ENCODE measurements around the gene TBC1D5.
"Not testable (repeated sequence)": the region's sequence is repeated elsewhere in the genome, so short reads cannot be mapped to it uniquely, and the experiment has no call there.

Gene TBC1D5

DNA sequence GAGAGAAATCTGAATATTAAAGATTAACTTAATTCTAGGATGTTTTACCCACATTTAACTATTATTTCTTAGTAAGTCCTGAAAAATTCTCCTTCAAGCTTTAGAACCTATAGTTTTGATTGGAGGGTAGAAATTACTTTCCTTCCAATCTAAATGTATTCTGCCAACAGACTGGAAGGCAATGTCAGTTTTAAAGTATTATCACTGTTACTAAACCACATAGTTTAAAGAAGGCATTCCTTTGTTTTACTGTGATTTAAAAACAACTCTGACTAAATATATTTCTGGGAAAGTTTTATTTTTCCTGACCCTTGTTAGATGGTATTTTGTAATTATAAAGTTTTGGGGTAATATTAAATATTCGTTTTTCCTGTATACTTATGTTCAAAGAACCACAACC lies 382.5 kb downstream of the TBC1D5 start:
- no peak for DNase-seq (ENCODE audit: low read depth in 2 of 2, low spot score in 1 of 2)

DNA sequence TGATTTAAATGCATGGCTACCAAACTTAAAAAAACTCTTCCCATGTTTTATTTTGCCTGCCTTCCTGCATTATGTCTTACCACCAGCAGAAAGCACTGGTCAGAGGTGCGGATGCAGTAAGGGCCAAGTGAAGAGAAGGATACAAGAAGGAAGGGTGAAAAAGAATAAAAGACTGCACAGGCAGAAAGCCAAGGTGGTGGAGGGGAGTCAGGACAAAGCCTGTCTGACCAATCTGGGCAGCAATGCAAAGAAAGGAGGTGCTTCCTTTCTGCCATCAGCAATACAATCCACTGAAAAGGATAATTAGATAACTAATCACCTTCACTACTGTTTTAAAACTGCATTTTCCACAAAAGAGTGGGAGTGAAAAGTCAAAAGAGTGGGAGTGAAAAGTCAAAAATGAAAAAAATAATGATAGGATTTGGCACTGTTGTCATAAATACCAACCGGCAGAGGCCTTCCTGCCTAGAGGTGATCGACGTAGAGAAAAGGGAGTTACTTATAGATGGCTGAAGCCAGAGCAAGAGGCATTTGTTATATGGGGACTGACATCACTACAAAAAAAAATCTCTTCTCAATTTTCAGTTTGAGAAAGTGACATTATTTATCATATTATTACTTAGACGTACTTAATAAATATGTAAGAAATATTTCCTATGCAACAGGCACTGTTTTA lies 385.3 kb downstream of the TBC1D5 start:
- DNase-seq (ENCODE audit: low read depth in 2 of 2, low spot score in 1 of 2): no peak

DNA sequence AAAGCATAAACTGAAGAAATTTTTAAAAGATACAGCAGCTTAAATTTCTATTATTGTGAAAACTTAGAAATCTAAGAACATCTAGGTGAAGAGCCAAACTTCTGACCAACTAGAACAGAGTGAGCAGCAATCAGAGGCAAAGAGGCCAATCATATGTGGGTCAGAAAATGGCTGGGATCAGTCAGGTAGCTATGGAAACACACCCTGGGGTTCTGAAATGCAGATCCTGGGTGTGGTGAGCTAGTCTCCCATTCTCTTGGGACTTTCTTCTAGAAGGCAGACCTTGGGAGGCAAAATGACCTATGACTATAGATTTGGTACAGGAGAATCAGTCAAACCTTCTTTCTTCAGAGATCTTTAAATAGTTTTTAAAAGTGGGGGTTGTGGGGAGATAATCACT lies 385.8 kb downstream of the TBC1D5 start:
- no peak for DNase-seq (ENCODE audit: low read depth in 2 of 2, low spot score in 1 of 2)

DNA sequence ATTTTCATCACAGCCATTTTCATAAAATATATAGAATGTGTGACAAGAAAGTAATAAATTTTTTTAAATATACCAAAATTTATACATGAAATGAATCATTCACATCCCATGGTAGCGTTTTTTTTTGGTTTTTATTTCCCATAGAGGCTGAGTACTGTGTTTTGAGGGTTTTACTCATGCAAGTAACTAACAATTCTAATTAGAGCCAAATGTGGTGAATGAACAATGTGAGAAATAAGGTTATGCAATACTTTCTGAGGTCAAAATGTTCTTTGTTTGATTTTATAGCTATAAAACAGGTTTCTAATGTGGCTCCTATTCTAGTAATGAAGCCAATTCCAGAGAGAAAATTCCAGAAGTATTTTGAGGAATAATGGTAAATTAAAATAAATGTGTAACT lies 386.8 kb downstream of the TBC1D5 start:
- DNase-seq (ENCODE audit: low read depth in 2 of 2, low spot score in 1 of 2): no peak

DNA sequence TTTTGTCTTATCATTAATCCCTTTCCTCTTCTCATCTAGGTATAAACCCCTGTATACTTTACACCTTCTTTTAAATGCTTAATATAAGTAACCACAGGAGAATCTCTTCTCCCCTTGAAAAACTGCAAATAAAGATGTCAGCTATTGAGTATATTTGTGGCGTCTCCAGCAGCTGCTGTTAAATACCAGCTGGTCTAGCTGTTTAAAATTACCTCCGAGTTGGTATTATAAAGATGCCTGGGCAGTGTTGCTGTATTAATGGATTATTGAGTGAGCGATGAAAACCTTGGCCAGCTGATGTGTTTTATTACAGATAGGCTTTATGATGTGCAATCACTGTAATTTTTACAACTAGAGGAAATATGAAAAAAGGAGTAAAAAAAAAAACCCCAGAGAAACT lies 388.1 kb downstream of the TBC1D5 start:
- no peak for DNase-seq (ENCODE audit: low read depth in 2 of 2, low spot score in 1 of 2)

DNA sequence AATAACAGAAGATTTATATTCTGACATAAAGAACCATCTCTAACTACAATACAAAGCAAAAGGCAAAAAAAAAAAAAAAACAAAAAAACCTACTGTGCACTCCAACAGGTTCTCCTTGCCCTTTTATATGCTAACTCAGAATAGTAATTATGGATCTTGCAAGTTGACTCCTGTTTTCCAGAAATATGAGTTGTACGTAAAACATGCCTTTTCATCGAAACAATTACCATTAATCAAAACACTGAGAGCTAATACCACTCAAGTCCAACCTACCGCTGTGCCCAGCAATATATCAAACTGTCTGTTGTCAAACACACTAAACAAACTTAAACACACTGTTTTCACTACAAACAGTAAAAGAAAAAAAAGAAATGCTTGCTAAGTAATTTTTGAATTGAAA lies 389.8 kb downstream of the TBC1D5 start:
- DNase-seq (ENCODE audit: low read depth in 2 of 2, low spot score in 1 of 2): no peak

DNA sequence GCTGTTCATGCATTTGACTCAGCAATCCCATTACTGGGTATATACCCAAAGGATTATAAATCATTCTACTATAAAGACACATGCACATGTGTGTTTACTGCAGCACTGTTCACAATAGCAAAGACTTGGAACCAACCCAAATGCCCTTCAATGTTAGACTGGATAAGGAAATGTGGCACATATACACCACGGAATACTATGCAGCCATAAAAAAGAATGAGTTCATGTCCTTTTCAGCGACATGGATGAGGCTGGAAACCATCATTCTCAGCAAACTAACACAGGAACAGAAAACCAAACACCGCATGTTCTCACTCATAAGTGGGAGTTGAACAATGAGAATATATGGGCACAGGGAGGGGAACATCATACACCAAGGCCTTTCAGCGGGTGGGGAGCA lies 391.2 kb downstream of the TBC1D5 start:
- DNase-seq (ENCODE audit: low read depth in 2 of 2, low spot score in 1 of 2): not testable (repeated sequence)

DNA sequence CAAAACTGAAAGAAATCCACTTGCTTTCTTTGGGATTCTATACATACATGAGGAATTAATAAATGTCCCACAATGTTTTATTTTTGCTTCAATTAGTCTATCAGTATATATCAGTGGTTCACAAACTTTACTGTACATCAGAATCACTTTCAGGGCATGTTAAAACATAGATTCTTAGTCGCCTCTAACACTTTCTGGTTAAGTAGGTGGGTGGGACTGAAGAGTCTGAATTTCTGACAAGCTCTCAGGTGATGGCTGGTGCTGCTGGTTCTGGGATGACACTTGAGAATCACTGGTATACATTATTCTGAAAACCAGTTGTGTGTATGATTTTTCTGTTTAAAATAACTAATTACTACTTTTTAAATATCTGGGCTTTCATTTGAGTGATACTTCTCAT lies 393.3 kb downstream of the TBC1D5 start:
- DNase-seq (ENCODE audit: low read depth in 2 of 2, low spot score in 1 of 2): no peak

DNA sequence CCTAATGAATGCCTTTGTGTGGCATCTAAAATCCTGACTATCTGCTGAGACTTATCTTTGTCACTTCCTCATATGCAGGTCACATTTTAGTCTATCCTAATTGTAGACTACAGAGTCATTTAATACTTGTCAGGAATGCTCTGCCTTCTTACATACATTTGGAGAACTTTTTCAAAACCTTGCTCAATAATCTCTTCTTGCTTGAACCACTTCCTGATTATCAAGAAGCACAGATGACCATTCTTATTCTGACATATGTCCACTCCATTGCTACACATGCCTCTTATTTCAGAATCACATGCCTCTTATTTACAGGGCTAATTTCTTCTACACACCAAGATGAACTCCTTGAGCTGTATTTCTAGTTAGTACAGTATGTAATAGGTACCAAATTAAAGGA lies 400.3 kb downstream of the TBC1D5 start:
- no peak for DNase-seq (ENCODE audit: low read depth in 2 of 2, low spot score in 1 of 2)

DNA sequence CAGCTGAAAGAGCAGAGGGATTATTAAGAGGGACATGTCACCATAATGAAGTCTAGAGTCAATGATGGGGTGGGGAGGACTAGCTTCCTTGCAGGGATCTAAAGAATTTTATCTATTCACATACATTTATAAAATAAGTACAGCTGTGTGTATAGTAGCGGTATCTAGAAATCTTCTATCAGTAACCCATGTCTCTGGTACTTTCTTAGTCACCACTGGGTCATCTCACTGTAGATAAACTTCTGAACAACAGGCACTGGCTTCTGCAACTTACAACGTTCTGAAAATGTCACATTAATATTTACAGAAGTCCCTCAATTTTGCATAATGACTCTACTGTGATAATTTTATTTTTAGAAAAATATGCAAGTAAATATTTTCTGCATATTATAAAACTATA lies 401.7 kb downstream of the TBC1D5 start:
- DNase-seq (ENCODE audit: low read depth in 2 of 2, low spot score in 1 of 2): no peak

DNA sequence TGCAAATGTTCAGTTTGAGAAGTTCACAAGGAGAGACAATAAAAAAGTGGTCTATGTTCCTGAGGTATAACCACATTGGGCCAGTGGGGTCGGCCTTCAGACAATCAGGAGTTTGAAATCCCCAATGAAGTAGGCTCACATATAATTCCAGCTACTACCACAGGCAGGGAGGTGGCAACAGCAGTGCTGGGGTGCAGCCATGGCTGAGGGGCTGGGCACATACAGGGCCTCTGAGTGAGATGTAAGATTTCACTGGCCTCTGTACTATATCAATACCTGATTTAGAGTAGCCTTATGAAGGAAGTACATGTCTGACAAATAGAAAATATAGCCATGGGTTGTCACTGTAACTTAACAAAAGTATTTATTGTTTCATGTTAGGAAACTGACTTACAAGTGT lies 402.2 kb downstream of the TBC1D5 start:
- DNase-seq (ENCODE audit: low read depth in 2 of 2, low spot score in 1 of 2): no peak

DNA sequence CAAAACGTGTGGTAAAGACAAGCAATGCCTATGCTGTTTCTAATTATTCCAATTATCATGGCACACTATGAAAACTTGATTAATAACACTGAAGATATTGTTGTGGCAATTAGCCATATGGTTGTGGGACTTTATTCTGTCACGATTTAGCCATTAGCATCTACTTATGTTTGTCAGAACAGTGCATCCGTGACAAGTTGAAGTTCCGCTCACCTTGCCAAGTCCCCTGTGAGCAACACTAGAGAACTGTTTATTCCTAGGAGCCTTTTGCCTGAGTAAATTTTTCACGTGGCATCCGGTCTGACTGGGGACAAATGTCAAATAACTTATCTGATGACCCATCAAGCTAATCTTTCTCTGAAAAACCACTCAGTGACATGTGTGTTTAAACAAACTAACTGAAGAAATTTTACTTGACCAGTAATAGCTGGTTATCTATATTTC lies 403.3 kb downstream of the TBC1D5 start:
- no peak for DNase-seq (ENCODE audit: low read depth in 2 of 2, low spot score in 1 of 2)

DNA sequence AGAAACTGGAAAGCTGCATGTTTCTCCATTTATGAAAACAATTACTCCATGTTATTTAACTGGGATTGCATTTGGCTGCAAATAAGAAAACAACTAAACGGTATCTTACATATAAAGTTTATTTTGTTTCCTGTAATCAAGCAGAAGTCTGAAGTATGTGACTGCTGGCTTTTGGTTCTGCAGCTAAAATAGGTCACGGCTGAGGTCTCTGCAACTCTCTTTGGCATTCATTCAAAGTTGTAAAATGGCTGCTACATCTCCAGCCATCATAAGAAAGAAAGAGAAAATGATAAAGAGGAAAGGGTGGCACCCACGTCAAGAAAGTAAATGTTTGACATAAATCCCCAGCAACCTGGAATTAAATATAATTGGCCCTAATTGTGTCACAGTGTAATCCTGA lies 406.1 kb downstream of the TBC1D5 start:
- no peak for DNase-seq (ENCODE audit: low read depth in 2 of 2, low spot score in 1 of 2)

DNA sequence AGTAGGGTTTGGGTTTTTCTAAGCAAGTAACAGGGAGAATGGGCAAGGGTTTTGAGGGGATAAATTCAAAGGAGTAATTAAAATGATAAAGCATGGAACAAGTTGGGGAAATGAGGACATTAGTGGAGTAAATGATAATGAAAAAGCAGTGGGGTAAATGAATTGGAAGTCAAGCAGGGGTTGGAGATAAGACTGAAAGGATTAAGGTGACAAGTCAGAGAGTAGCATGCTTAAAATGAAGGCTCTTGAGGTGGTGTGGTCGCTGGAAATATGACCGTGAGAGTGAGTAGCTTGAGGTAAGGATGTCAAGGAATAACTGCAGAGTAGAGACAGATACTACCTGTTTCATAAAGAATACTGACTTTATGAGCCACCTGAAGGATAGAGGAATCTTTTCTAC lies 408.5 kb downstream of the TBC1D5 start:
- no peak for DNase-seq (ENCODE audit: low read depth in 2 of 2, low spot score in 1 of 2)

DNA sequence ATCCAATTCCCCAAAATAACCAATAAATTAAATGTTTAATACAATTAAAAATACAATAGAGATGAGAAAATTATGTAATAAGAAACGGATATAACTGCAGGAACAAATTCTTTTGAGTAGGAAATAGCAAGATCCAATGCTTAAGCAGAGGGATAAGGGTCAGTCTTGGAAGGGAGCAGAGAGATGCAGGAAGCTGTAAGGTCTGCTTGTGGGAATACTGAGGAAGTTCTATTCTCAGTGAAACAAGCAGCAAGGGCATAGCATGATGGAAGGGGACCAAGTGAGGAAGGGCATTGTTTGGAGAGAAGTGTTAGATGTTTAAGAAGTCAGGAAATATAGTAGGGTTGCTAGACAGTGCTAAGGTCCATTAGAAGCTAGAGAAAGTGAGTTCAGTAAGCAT lies 409.0 kb downstream of the TBC1D5 start:
- no peak for DNase-seq (ENCODE audit: low read depth in 2 of 2, low spot score in 1 of 2)

DNA sequence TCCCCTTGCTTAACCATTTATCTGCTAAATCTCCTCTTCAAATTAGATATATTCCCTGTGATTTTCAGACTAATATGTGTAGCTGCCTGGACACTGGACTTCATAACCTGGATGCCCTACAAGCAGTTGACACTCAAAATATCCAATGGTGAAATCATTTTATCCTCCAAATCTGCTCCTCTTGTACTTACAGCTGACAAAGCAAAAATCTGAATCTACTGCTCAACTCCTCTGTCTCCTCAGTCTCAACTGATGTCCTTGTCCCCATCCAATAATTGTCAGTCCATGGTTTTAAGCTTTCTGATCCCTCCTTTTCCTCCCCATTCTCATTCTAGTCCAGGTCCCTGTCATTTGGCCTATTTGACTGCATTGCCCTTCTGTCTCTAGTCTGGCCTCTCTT lies 411.8 kb downstream of the TBC1D5 start:
- no peak for DNase-seq (ENCODE audit: low read depth in 2 of 2, low spot score in 1 of 2)

DNA sequence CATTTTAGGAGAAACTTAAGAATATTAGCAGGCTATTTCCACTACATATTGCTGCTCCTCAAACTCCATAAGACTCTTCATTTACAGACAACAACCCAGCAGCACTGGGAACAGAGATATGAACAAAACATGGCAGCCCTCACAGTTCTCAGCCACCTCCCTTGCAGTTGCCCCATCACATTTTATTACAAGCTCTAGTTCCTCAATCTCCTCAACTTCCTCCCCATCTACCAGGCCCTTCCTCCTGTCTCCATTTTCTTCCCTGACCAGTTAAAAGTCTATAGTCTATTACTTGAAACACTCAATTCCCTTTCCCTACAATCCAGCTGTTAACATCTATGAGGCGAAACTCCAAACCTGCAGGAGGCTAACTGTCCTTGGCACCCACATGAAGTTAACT lies 412.5 kb downstream of the TBC1D5 start:
- no peak for DNase-seq (ENCODE audit: low read depth in 2 of 2, low spot score in 1 of 2)

DNA sequence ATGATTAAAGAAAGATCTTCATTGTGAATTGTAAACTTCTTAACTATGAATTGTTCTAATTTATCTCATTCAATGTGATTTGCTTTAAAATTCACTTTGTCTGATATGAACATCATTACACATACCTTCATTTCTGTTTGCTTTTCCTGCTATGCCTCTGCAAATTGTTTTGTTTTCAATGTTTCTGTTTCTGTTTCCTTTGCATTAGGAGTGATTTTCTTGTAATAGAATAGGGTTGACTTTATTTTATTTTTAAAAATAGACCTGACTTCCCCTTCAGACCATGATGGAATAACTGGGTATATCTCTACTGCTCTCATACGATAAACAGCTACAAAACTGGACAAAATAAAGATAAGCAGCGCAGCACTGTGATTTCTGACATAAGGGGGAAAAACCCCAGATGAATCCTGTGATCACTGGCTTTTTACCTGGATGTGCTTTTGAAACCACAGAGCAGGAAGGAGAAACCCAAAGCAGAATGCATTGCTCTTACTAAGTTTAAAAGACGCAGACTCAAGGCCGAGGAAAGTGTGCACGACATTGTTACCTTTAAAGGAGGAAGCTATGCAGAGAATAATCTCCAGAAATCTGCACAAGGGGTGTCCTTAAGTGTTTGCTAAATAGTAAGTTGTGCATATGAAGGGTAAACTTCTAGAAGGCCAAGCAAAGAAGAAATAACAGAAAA lies 420.2 kb downstream of the TBC1D5 start:
- DNase-seq (ENCODE audit: low read depth in 2 of 2, low spot score in 1 of 2): no peak

DNA sequence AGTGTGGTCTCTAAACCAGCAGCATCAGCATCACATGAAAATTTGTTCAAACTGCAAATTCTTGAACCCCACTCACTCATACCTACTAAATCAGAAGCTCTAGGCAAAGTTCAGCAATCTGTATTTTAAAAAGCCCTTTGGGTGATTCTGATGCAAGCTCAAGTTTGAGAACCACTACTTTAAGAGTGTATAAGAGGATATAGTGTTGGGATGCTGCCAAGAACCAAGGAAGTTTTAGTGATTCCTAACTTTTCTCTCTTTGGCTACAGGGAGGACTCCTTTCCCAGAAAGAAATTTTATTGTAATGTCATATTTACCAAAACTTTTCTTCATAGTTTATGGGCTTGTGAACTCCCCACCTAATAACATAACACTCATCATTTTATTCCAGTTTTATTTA lies 422.2 kb downstream of the TBC1D5 start:
- DNase-seq (ENCODE audit: low read depth in 2 of 2, low spot score in 1 of 2): no peak

DNA sequence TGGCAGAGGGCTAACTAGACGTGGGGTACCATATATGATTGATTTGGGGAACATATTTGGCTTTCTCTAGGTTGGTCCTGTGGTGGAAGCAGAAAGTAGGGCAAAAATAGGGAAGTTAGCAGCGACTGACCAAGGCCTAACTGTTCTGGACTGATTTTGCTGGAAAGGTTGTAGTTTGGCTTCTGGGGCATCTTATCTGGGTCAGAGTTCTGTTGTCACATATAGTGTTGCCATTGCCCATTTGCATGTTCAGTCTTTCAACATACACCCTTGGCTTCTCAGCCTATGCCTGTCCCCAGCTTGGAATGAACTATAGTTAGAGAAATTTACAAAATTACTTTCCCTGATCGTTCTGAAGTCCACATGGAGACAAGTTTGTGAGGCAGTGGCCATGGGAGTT lies 426.5 kb downstream of the TBC1D5 start:
- no peak for DNase-seq (ENCODE audit: low read depth in 2 of 2, low spot score in 1 of 2)

DNA sequence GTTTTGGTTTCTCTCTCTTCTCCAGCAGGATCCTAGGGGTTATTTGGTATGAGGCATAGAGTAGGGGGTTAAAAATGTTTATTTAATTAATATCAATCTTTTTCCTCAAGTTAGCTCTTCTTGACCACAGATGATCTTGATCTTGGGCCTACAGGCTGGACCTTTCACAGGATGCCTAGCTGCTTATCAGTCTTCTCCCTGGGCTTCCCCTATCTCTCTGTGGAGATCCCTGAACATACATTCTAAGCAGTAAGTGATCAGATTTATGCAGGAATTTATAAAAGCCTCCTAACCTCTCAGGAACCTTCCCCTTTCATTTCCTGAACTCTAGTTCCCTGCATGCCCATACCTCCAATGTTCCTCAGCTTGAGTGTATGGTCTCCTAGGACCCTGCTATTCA lies 428.3 kb downstream of the TBC1D5 start:
- DNase-seq (ENCODE audit: low read depth in 2 of 2, low spot score in 1 of 2): no peak

DNA sequence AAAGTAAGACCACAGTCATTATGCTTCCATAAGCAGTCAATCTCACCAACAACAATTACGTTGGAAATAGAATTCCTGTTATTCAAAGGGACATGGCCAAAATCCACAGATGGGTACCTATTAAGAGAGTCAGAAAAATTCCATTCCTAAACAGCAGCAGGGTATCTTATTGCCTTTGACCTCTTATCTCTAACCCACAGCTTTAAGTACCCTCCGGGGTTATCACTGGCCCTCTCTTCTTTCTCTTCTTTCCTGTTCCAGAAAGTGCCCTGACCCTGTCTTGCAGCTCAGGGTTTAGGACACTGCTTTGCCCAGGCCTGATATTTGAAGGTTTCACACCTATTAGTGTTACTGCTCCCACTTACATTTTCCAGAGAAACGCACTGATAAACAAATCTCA lies 428.7 kb downstream of the TBC1D5 start:
- DNase-seq (ENCODE audit: low read depth in 2 of 2, low spot score in 1 of 2): no peak

DNA sequence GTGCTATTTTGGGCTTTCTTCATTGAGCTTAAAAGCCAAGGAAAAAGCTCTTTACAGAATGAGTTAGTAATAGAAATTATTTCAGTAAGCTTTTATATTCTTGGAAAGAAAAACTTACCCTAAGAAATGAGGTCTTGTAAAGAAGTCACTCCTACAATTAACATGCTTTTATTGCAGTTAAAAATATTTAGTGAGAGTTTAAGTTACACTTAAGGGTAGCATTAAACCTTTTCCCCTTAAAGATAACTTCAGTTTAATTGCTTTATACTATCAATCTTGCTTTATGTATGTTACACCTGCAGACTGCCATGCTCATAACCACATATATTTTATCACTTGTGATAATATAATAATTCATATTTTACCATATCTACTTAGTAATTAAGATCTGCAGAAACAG lies 431.4 kb downstream of the TBC1D5 start:
- DNase-seq (ENCODE audit: low read depth in 2 of 2, low spot score in 1 of 2): no peak
